HL-60 (cell line): ENCODE measurements around the gene AK9.

Experiments
- DNase-seq, 2 experiments: peaks; one replicate each; pipeline ENCODE4 v3.0.0-alpha.2; 2010 to 2020; ENCODE audit warnings: low read depth in 1 of 2, low spot score in 1 of 2
- H3K27ac ChIP-seq: fragments of 250-450 bp; sonication (Bioruptor Pico); replicated peaks from 2 replicates; pipeline ENCODE4 v1.5.1; 2020; ENCODE audit warnings: mild to moderate bottlenecking, moderate library complexity
- H3K27me3 ChIP-seq: fragments of 250-450 bp; sonication (Bioruptor Pico); 2 replicates; pipeline ENCODE4 v1.5.1; 2021; ENCODE audit warnings: mild to moderate bottlenecking, moderate library complexity; ENCODE audit not compliant: insufficient read depth, poor library complexity, severe bottlenecking
- H3K4me3 ChIP-seq: replicated peaks from 2 replicates; pipeline ENCODE4 v1.5.1; 2011; ENCODE audit warnings: mild to moderate bottlenecking, control low read depth, low read length; ENCODE audit not compliant: insufficient read depth
- CTCF ChIP-seq: IDR thresholded peaks from one replicate; pipeline ENCODE4 v1.5.1; 2011; ENCODE audit warnings: low read length, control low read depth, inconsistent platforms; ENCODE audit not compliant: insufficient read depth
- GABPA ChIP-seq: IDR thresholded peaks from 2 replicates; pipeline ENCODE4 v1.6.1; 2012; ENCODE audit warnings: low read depth
- POLR2AphosphoS5 ChIP-seq: IDR thresholded peaks from 2 replicates; pipeline ENCODE4 v1.6.1; 2012; ENCODE audit warnings: low read depth
- REST ChIP-seq: IDR thresholded peaks from 2 replicates; pipeline ENCODE4 v1.6.1; 2012; ENCODE audit warnings: low read depth; ENCODE audit not compliant: insufficient replicate concordance
- SPI1 ChIP-seq: IDR thresholded peaks from 2 replicates; pipeline ENCODE4 v1.6.1; 2012; ENCODE audit warnings: low read depth, mild to moderate bottlenecking, borderline replicate concordance

AK9 gene

GRCh38 chr6:109722564-109723254 lies 31.7 kb upstream of the AK9 start:
- no peak for DNase-seq
- no peaks in the 10 kb centered on the region for H3K27me3 ChIP-seq
- no peak overlapping the region for H3K4me3 ChIP-seq
- TF ChIP-seq CTCF (no peak), SPI1 (no peak), GABPA (no peak), REST (no peak), POLR2AphosphoS5 (no peak)
- no peak overlapping the region for H3K27ac ChIP-seq

- TF ChIP-seq POLR2AphosphoS5 (no peak), SPI1 (no peak), CTCF (no peak), GABPA (no peak), REST (no peak)
- DNase-seq: no peak
- Histone ChIP-seq H3K27me3 (no peaks in the 10 kb centered on the region), H3K4me3 (no peak overlapping the region), H3K27ac (no peak overlapping the region)
Observed at GRCh38 chr6:109722011-109722410, 31.0 kb upstream of the AK9 start.

- TF ChIP-seq GABPA: no peak
- DNase-seq: no peak
- Histone ChIP-seq H3K4me3 (no peak overlapping the region), H3K27ac (no peak overlapping the region), H3K27me3 (no peaks in the 10 kb centered on the region)
Observed at GRCh38 chr6:109720311-109720710, 29.3 kb upstream of the AK9 start.

- TF ChIP-seq POLR2AphosphoS5 (no peak), SPI1 (no peak), CTCF (no peak), REST (no peak), GABPA (no peak)
- Histone ChIP-seq H3K27me3 (no peaks in the 10 kb centered on the region), H3K27ac (no peak overlapping the region), H3K4me3 (no peak overlapping the region)
- no peak for DNase-seq
Observed at GRCh38 chr6:109718991-109719390, 28.0 kb upstream of the AK9 start.
